Astrocyte of the cerebellum (primary cell): Measurements from ENCODE around the gene ADISSP.

ENCODE experiments used
- DNase-seq: peaks from one replicate; pipeline ENCODE4 v3.0.0-alpha.2; 2011; ENCODE audit warnings: low read depth
- H3K4me3 ChIP-seq: 2 replicates; pipeline ENCODE4 v1.5.1; 2011; ENCODE audit warnings: mild to moderate bottlenecking, low read depth, low read length, moderate library complexity
- in situ Hi-C: cut with HindIII; loops from 2 replicates; pipeline ENCODE4 v1.10.0; 2017; ENCODE audit warnings: low sequenced_read_pairs
- TF ChIP-seq, protein P1 (sequence below): IDR thresholded peaks from 2 replicates; pipeline ENCODE4 v1.5.1; 2012; ENCODE audit warnings: low read length, low read depth, moderate library complexity, mild to moderate bottlenecking; ENCODE audit errors: missing control alignments

ADISSP gene

DNA sequence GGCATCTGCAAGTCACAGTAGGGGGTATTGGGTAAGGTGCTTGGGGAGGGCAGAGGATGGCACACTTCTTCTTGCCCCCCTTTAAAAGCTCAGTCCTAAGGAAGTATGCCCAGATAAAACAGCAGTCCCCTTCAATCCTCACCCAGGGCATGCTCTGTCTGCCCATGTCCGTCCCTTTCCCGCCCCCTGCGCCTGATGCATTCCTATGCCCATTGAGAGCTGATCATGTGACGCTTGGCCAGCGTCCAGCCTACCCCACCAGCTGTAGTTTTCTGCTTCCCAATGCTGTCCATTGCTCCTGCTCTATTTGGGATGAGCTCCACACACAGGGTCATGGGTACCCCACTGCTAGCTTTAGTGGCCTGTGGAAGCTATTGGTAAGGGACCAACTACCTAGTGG is 63.5 kb downstream of the ADISSP start:
- TF ChIP-seq, protein P1, sequence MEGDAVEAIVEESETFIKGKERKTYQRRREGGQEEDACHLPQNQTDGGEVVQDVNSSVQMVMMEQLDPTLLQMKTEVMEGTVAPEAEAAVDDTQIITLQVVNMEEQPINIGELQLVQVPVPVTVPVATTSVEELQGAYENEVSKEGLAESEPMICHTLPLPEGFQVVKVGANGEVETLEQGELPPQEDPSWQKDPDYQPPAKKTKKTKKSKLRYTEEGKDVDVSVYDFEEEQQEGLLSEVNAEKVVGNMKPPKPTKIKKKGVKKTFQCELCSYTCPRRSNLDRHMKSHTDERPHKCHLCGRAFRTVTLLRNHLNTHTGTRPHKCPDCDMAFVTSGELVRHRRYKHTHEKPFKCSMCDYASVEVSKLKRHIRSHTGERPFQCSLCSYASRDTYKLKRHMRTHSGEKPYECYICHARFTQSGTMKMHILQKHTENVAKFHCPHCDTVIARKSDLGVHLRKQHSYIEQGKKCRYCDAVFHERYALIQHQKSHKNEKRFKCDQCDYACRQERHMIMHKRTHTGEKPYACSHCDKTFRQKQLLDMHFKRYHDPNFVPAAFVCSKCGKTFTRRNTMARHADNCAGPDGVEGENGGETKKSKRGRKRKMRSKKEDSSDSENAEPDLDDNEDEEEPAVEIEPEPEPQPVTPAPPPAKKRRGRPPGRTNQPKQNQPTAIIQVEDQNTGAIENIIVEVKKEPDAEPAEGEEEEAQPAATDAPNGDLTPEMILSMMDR, result no peak
- in situ Hi-C loops, result no loop called here
- no peak for DNase-seq
- H3K4me3 ChIP-seq, result no peak overlapping the region
